CD4-positive, alpha-beta T cell treated with Interleukin-15 for 1 hour (primary cell): ENCODE measurements around the gene JOSD2.
"Not testable (repeated sequence)": the region's sequence is repeated elsewhere in the genome, so short reads cannot be mapped to it uniquely, and the experiment has no call there.

Source experiments
- DNase-seq: peaks from one replicate; pipeline ENCODE4 v3.0.0-alpha.2; 2020

JOSD2 gene

GRCh38 chr19:50475101-50475568 lies 35.9 kb downstream of the JOSD2 start:
- DNase-seq = no peak

GRCh38 chr19:50473336-50473735 lies 37.7 kb downstream of the JOSD2 start:
- not testable (repeated sequence) for DNase-seq

- DNase-seq = no peak
Observed at GRCh38 chr19:50468818-50469217, 42.2 kb downstream of the JOSD2 start.

- no peak for DNase-seq
Observed at GRCh38 chr19:50467566-50467965, 43.4 kb downstream of the JOSD2 start.

GRCh38 chr19:50466706-50467039 lies 44.3 kb downstream of the JOSD2 start:
- DNase-seq = no peak

GRCh38 chr19:50465986-50466705 lies 44.8 kb downstream of the JOSD2 start:
- DNase-seq = no peak

GRCh38 chr19:50465000-50465399 lies 46.0 kb downstream of the JOSD2 start:
- no peak for DNase-seq

- no peak for DNase-seq
Observed at GRCh38 chr19:50464348-50464747, 46.6 kb downstream of the JOSD2 start.

GRCh38 chr19:50462970-50463369 lies 48.0 kb downstream of the JOSD2 start:
- no peak for DNase-seq

- DNase-seq = peak; percentile 67
Observed at GRCh38 chr19:50461066-50461875, 49.7 kb downstream of the JOSD2 start.

GRCh38 chr19:50460161-50460765 lies 50.7 kb downstream of the JOSD2 start:
- DNase-seq = peak; percentile 49

GRCh38 chr19:50459638-50460037 lies 51.4 kb downstream of the JOSD2 start:
- DNase-seq = no peak

GRCh38 chr19:50459067-50459456 lies 51.9 kb downstream of the JOSD2 start:
- no peak for DNase-seq

GRCh38 chr19:50458396-50459066 lies 52.5 kb downstream of the JOSD2 start:
- no peak for DNase-seq

- DNase-seq = no peak
Observed at GRCh38 chr19:50457300-50457699, 53.7 kb downstream of the JOSD2 start.
